GM12872 (cell line): Measurements from ENCODE around the gene MFAP5.

Experiments used
- CTCF ChIP-seq: IDR thresholded peaks from 3 replicates; pipeline ENCODE4 v1.5.1; 2011; ENCODE audit warnings: low read depth, mild to moderate bottlenecking, low read length, moderate library complexity; ENCODE audit not compliant: insufficient read depth

Gene MFAP5

GRCh38 chr12:8662593-8662992 is at the start of gene MFAP5:
TSS of gene MFAP5 (minus strand) at chr12:8662826. CDS start at chr12:8662104, 722 bp downstream.
- TF ChIP-seq CTCF: no peak

- no peak for TF ChIP-seq CTCF
These were observed 46.7 kb upstream of the MFAP5 start for GRCh38 chr12:8709124-8709830.

GRCh38 chr12:8702159-8702558 is 39.5 kb upstream of the MFAP5 start:
- no peak for TF ChIP-seq CTCF

- no peak for TF ChIP-seq CTCF
These were observed 38.5 kb upstream of the MFAP5 start for GRCh38 chr12:8701046-8701660.

- TF ChIP-seq CTCF: no peak
These were observed 37.1 kb upstream of the MFAP5 start for GRCh38 chr12:8699714-8700113.

GRCh38 chr12:8698879-8699278 is 36.3 kb upstream of the MFAP5 start:
- no peak for TF ChIP-seq CTCF

GRCh38 chr12:8698132-8698851 is 35.7 kb upstream of the MFAP5 start:
- no peak for TF ChIP-seq CTCF
